PC-3 (cell line): ENCODE data around the gene GSTK1. TPM values are rescaled to one million over a fixed set of nuclear protein-coding genes. Genes with fewer than 3 reads are reported as not detected.

ENCODE experiments used
- ATAC-seq: fragments of 200-7000 bp; cut with Tn5 transposase; 2 replicates; pipeline ENCODE4 v1.9.1; 2020; ENCODE audit warnings: mild to moderate bottlenecking, moderate library complexity
- BruUV-seq: library from RNA; stranded (reverse); fragments of 400-500 nt; replicated peaks from 2 replicates; lab custom pipeline; 2021; lab: Mats Ljungman, UMichigan
- CTCF ChIA-PET: fragments of 300-600 bp; sonication (Branson Sonifier 250); formaldehyde crosslinking; loops from one replicate; lab custom pipeline; 2022; ENCODE audit warnings: antibody characterized with exemption; lab: Charles Lee
- POLR2A ChIA-PET: fragments of 300-600 bp; sonication (Branson Sonifier 250); formaldehyde crosslinking; loops from one replicate; lab custom pipeline; 2022; ENCODE audit warnings: antibody characterized with exemption; ENCODE audit not compliant: unreplicated experiment; lab: Charles Lee
- DNase-seq: peaks from one replicate; pipeline ENCODE4 v3.0.0-alpha.2; 2015
- H2AFZ ChIP-seq: fragments of 300-600 bp; sonication (generic); 2 replicates; pipeline ENCODE4 v1.6.0; 2016; ENCODE audit warnings: antibody characterized with exemption, low read length
- H3F3A ChIP-seq: fragments of 300-600 bp; sonication (generic); one replicate; pipeline ENCODE4 v1.6.0; 2017; ENCODE audit warnings: antibody characterized with exemption, low read length, control low read depth, mild to moderate bottlenecking; ENCODE audit not compliant: unreplicated experiment
- H3K27ac ChIP-seq: fragments of 300-600 bp; sonication (generic); 2 replicates; pipeline ENCODE4 v1.5.1; 2016; ENCODE audit warnings: mild to moderate bottlenecking, low read length
- H3K27me3 ChIP-seq: fragments of 300-600 bp; sonication (generic); 2 replicates; pipeline ENCODE4 v1.6.1; 2016; ENCODE audit warnings: low read length, mixed read lengths
- H3K36me3 ChIP-seq: fragments of 300-600 bp; sonication (generic); 2 replicates; pipeline ENCODE4 v1.6.1; 2016; ENCODE audit warnings: low read depth, mixed run types, low read length, mixed read lengths
- H3K4me1 ChIP-seq: fragments of 300-600 bp; sonication (generic); 2 replicates; pipeline ENCODE4 v1.5.1; 2016; ENCODE audit warnings: low read length; ENCODE audit not compliant: insufficient read depth
- H3K4me2 ChIP-seq: fragments of 300-600 bp; sonication (generic); 2 replicates; pipeline ENCODE4 v1.6.0; 2016; ENCODE audit warnings: low read length
- H3K4me3 ChIP-seq: fragments of 300-600 bp; sonication (generic); 2 replicates; pipeline ENCODE4 v1.5.1; 2016; ENCODE audit warnings: mild to moderate bottlenecking, low read length, mixed read lengths
- H3K79me2 ChIP-seq: fragments of 300-600 bp; sonication (generic); 2 replicates; pipeline ENCODE4 v1.6.1; 2017; ENCODE audit warnings: low read length, mixed read lengths
- H3K9ac ChIP-seq: fragments of 300-600 bp; sonication (generic); 2 replicates; pipeline ENCODE4 v1.6.0; 2016; ENCODE audit warnings: mild to moderate bottlenecking, low read length
- H3K9me2 ChIP-seq: fragments of 300-600 bp; sonication (generic); replicated peaks from 2 replicates; pipeline ENCODE4 v1.6.1; 2016; ENCODE audit warnings: mixed run types, low read length, mixed read lengths
- H3K9me3 ChIP-seq: fragments of 300-600 bp; sonication (generic); 2 replicates; pipeline ENCODE4 v1.6.1; 2016; ENCODE audit warnings: low read length, mixed read lengths
- H4K20me1 ChIP-seq: fragments of 300-600 bp; sonication (generic); 2 replicates; pipeline ENCODE4 v1.6.1; 2016; ENCODE audit warnings: low read length, mixed read lengths
- CTCF ChIP-seq: fragments of 300-600 bp; sonication (generic); conservative IDR thresholded peaks from 2 replicates; pipeline ENCODE4 v1.5.1; 2017; ENCODE audit warnings: antibody characterized with exemption, low read depth, mild to moderate bottlenecking, low read length
- EZH2 ChIP-seq: fragments of 300-600 bp; sonication (generic); IDR thresholded peaks from one replicate; pipeline ENCODE4 v1.6.1; 2017; ENCODE audit warnings: antibody characterized with exemption, mild to moderate bottlenecking, low read length; ENCODE audit not compliant: unreplicated experiment
- EZH2phosphoT487 ChIP-seq: fragments of 300-600 bp; sonication (generic); IDR thresholded peaks from 2 replicates; pipeline ENCODE4 v1.6.1; 2018; ENCODE audit warnings: mild to moderate bottlenecking, antibody characterized with exemption, low read length, borderline replicate concordance
- intact Hi-C: fragments of 100-400 bp; cut with micrococcal nuclease; formaldehyde crosslinking; loops from 2 replicates; pipeline ENCODE4 v1.9.0; 2023
- total RNA-seq: library from RNA; depleted of rRNA; stranded (reverse); fragments of >200 nt; gene quantifications from 2 replicates; pipeline ENCODE4 v1.2.3, GENCODE V29; 2014

GSTK1 gene
- total RNA-seq, 1 experiment from 2014 or later = 111 TPM

- H3K4me1 ChIP-seq = peaks cover 33% of the 10 kb centered on the region
- ATAC-seq = peak; percentile 65
- H3K4me3 ChIP-seq = no peak overlapping the region
- no peaks in the 10 kb centered on the region for H3K9me2 ChIP-seq
- H2AFZ ChIP-seq = no peak overlapping the region
- peak overlapping the region; percentile 8; the same call in 1 of the 2 replicates for H3K4me2 ChIP-seq
- H3K27ac ChIP-seq = peak overlapping the region; percentile 33; the same call in 1 of the 2 replicates
- peaks cover 4% of the 10 kb centered on the region for H3F3A ChIP-seq
- DNase-seq = peak; percentile 76
- ChIA-PET CTCF (interaction anchor here (0.6 to 0.7 kb wide), 2 partner anchors 52 to 180 kb away, joined by 4 to 5 read pairs; no protein-coding TSS in a partner anchor), POLR2A (no interaction called here)
- H3K79me2 ChIP-seq = no peaks in the 10 kb centered on the region
- no peaks in the 10 kb centered on the region for H3K36me3 ChIP-seq
- no TSS peak for BruUV-seq
- intact Hi-C loops = no loop called here
- TF ChIP-seq EZH2 (no peak), CTCF (no peak), EZH2phosphoT487 (no peak)
- H4K20me1 ChIP-seq = no peaks in the 10 kb centered on the region
- no peak overlapping the region for H3K9ac ChIP-seq
- H3K9me3 ChIP-seq = no peaks in the 10 kb centered on the region
- no peaks in the 10 kb centered on the region for H3K27me3 ChIP-seq
Observed at GRCh38 chr7:143248761-143249354, 14.4 kb upstream of the GSTK1 start.

- Histone ChIP-seq H3K4me1 (peaks cover 21% of the 10 kb centered on the region), H3K27ac (no peak overlapping the region), H3K36me3 (no peaks in the 10 kb centered on the region), H3K79me2 (no peaks in the 10 kb centered on the region), H3K27me3 (no peaks in the 10 kb centered on the region), H4K20me1 (no peaks in the 10 kb centered on the region), H3K4me2 (no peak overlapping the region), H3F3A (peaks cover 4% of the 10 kb centered on the region), H3K9me3 (no peaks in the 10 kb centered on the region), H3K4me3 (no peak overlapping the region), H2AFZ (no peak overlapping the region), H3K9me2 (no peaks in the 10 kb centered on the region), H3K9ac (no peak overlapping the region)
- ChIA-PET CTCF (interaction anchor here (0.6 to 0.7 kb wide), 2 partner anchors 11 to 35 kb away, joined by 3 to 4 read pairs; no protein-coding TSS in a partner anchor), POLR2A (no interaction called here)
- intact Hi-C loops = no loop called here
- TF ChIP-seq EZH2phosphoT487 (no peak), CTCF (no peak), EZH2 (no peak)
- BruUV-seq = no TSS peak
- ATAC-seq (no peak), DNase-seq (no peak)
Observed at GRCh38 chr7:143250199-143250598, 13.0 kb upstream of the GSTK1 start.

- Histone ChIP-seq H3K9me3 (no peaks in the 10 kb centered on the region), H3K9ac (no peak overlapping the region), H3K27me3 (no peaks in the 10 kb centered on the region), H3K27ac (no peak overlapping the region), H3K9me2 (no peaks in the 10 kb centered on the region), H3K4me2 (no peak overlapping the region), H2AFZ (no peak overlapping the region), H3K79me2 (no peaks in the 10 kb centered on the region), H3F3A (no peaks in the 10 kb centered on the region), H3K36me3 (no peaks in the 10 kb centered on the region), H3K4me1 (peaks cover 18% of the 10 kb centered on the region), H4K20me1 (no peaks in the 10 kb centered on the region), H3K4me3 (no peak overlapping the region)
- ATAC-seq = no peak
- DNase-seq = no peak
- intact Hi-C loops = no loop called here
- TF ChIP-seq CTCF (no peak), EZH2phosphoT487 (no peak), EZH2 (no peak)
- ChIA-PET CTCF (interaction anchor here (0.7 kb wide), 1 partner anchor 36 kb away, joined by 3 read pairs; no protein-coding TSS in a partner anchor), POLR2A (no interaction called here)
- no TSS peak for BruUV-seq
Observed at GRCh38 chr7:143250822-143251221, 12.4 kb upstream of the GSTK1 start.
